HEK293T (cell line): ENCODE measurements around the gene KRT3.

Experiments
- CTCF ChIA-PET: fragments of 350-600 bp; formaldehyde crosslinking; extraction: SDS; loops from one replicate; lab custom pipeline; 2021; ENCODE audit warnings: antibody characterized with exemption, inconsistent platforms; lab: Yijun Ruan, JAX
- POLR2A ChIA-PET: fragments of 350-600 bp; formaldehyde crosslinking; extraction: SDS; loops from one replicate; lab custom pipeline; 2020; ENCODE audit warnings: antibody characterized with exemption, inconsistent platforms; lab: Yijun Ruan, JAX
- DNase-seq: peaks from one replicate; pipeline ENCODE4 v3.0.0; 2012; ENCODE audit warnings: mixed read lengths; ENCODE audit errors: extremely low spot score
- ARNT ChIP-seq: fragments of 450-650 bp; IDR thresholded peaks from 2 replicates; pipeline ENCODE4 v1.6.1; 2017; ENCODE audit warnings: mild to moderate bottlenecking
- BHLHE40 ChIP-seq: fragments of 450-650 bp; IDR thresholded peaks from 2 replicates; pipeline ENCODE4 v1.6.1; 2016; ENCODE audit warnings: mild to moderate bottlenecking, moderate library complexity, borderline replicate concordance
- CTBP1 ChIP-seq: fragments of 450-650 bp; IDR thresholded peaks from 2 replicates; pipeline ENCODE4 v1.6.1; 2016; ENCODE audit warnings: borderline replicate concordance
- ELF4 ChIP-seq: fragments of 450-650 bp; IDR thresholded peaks from 2 replicates; pipeline ENCODE4 v1.6.1; 2017; ENCODE audit warnings: antibody characterized with exemption
- FOXA1 ChIP-seq: fragments of 450-650 bp; IDR thresholded peaks from 2 replicates; pipeline ENCODE4 v1.6.1; 2016; ENCODE audit warnings: mild to moderate bottlenecking
- FOXK2 ChIP-seq: fragments of 450-650 bp; IDR thresholded peaks from 2 replicates; pipeline ENCODE4 v1.6.1; 2016; ENCODE audit warnings: mild to moderate bottlenecking
- FOXM1 ChIP-seq: fragments of 450-650 bp; IDR thresholded peaks from 2 replicates; pipeline ENCODE4 v1.6.1; 2017; ENCODE audit warnings: mild to moderate bottlenecking, borderline replicate concordance
- HDGF ChIP-seq: fragments of 450-650 bp; IDR thresholded peaks from 2 replicates; pipeline ENCODE4 v1.6.1; 2017; ENCODE audit warnings: antibody characterized with exemption, borderline replicate concordance
- L3MBTL2 ChIP-seq: fragments of 450-650 bp; conservative IDR thresholded peaks from 2 replicates; pipeline ENCODE4 v1.6.1; 2016; ENCODE audit warnings: mild to moderate bottlenecking
- LEF1 ChIP-seq: fragments of 450-650 bp; IDR thresholded peaks from 2 replicates; pipeline ENCODE4 v1.6.1; 2017; ENCODE audit warnings: mild to moderate bottlenecking, borderline replicate concordance
- NFRKB ChIP-seq: fragments of 450-650 bp; IDR thresholded peaks from 2 replicates; pipeline ENCODE4 v1.6.1; 2016; ENCODE audit warnings: mild to moderate bottlenecking, moderate library complexity
- PKNOX1 ChIP-seq: fragments of 450-650 bp; IDR thresholded peaks from 2 replicates; pipeline ENCODE4 v1.6.1; 2016
- SP1 ChIP-seq: fragments of 450-650 bp; IDR thresholded peaks from 2 replicates; pipeline ENCODE4 v1.6.1; 2017
- SUZ12 ChIP-seq: fragments of 450-650 bp; IDR thresholded peaks from 2 replicates; pipeline ENCODE4 v1.6.1; 2016; ENCODE audit warnings: mild to moderate bottlenecking
- TARDBP ChIP-seq: fragments of 450-650 bp; IDR thresholded peaks from 2 replicates; pipeline ENCODE4 v1.6.1; 2016
- ZNF384 ChIP-seq: fragments of 450-650 bp; IDR thresholded peaks from 2 replicates; pipeline ENCODE4 v1.6.1; 2016

KRT3 gene

GRCh38 chr12:52795694-52796428, at the start of gene KRT3:
Gene KRT3 (minus strand): TSS chr12:52796117. CDS start chr12:52796042, 75 bp downstream.
- POLR2A ChIA-PET, result no interaction called here
- CTCF ChIA-PET, result interaction anchor here (0.8 to 1.1 kb wide), 2 partner anchors 14 to 70 kb away, joined by 3 read pairs; no protein-coding TSS in a partner anchor
- no peak for DNase-seq
- TF ChIP-seq FOXK2 (no peak), PKNOX1 (no peak), SP1 (no peak), HDGF (no peak), FOXM1 (no peak), NFRKB (no peak), L3MBTL2 (no peak), BHLHE40 (no peak), LEF1 (no peak), ELF4 (no peak), SUZ12 (no peak), FOXA1 (no peak), TARDBP (no peak), ARNT (no peak), CTBP1 (no peak), ZNF384 (no peak)

- POLR2A ChIA-PET, result no interaction called here
- no peak for DNase-seq
- no peak for TF ChIP-seq ZNF384
- no peak for TF ChIP-seq SUZ12
- CTCF ChIA-PET, result no interaction called here
Measured at GRCh38 chr12:52844386-52844785, 48.5 kb upstream of the KRT3 start.

GRCh38 chr12:52839436-52840105, 43.7 kb upstream of the KRT3 start:
- ChIA-PET CTCF (interaction anchor here (0.6 to 1.2 kb wide), 2 partner anchors 40 to 121 kb away, joined by 3 read pairs; no protein-coding TSS in a partner anchor), POLR2A (no interaction called here)
- TF ChIP-seq FOXM1, result no peak
- no peak for TF ChIP-seq ELF4
- no peak for TF ChIP-seq L3MBTL2
- TF ChIP-seq FOXK2, result no peak
- TF ChIP-seq TARDBP, result no peak
- no peak for TF ChIP-seq NFRKB
- TF ChIP-seq SUZ12, result no peak
- no peak for TF ChIP-seq SP1
- TF ChIP-seq CTBP1, result no peak
- no peak for TF ChIP-seq HDGF
- no peak for DNase-seq

GRCh38 chr12:52838609-52839435, 42.9 kb upstream of the KRT3 start:
- no peak for DNase-seq
- POLR2A ChIA-PET, result no interaction called here
- CTCF ChIA-PET, result interaction anchor here (1.2 kb wide), 1 partner anchor 41 kb away, joined by 3 read pairs; no protein-coding TSS in a partner anchor
- TF ChIP-seq SP1, result no peak
- no peak for TF ChIP-seq CTBP1
- no peak for TF ChIP-seq FOXA1
- no peak for TF ChIP-seq FOXM1
- no peak for TF ChIP-seq HDGF
- no peak for TF ChIP-seq L3MBTL2
- no peak for TF ChIP-seq ZNF384

- no peak for DNase-seq
- CTCF ChIA-PET, result no interaction called here
- no peak for TF ChIP-seq FOXA1
- TF ChIP-seq SP1, result no peak
- no peak for TF ChIP-seq FOXM1
- no peak for TF ChIP-seq NFRKB
- TF ChIP-seq ZNF384, result no peak
- no peak for TF ChIP-seq L3MBTL2
- no peak for TF ChIP-seq TARDBP
- no peak for TF ChIP-seq HDGF
- no peak for TF ChIP-seq CTBP1
- no peak for TF ChIP-seq ARNT
- no peak for TF ChIP-seq PKNOX1
- TF ChIP-seq ELF4, result no peak
- no peak for TF ChIP-seq SUZ12
- POLR2A ChIA-PET, result no interaction called here
Measured at GRCh38 chr12:52837781-52838608, 42.1 kb upstream of the KRT3 start.

- DNase-seq, result no peak
- CTCF ChIA-PET, result no interaction called here
Measured at GRCh38 chr12:52837413-52837741, 41.5 kb upstream of the KRT3 start.

More at GRCh38 chr12:52837413-52837741, 41.5 kb upstream of the KRT3 start:
- TF ChIP-seq ARNT (no peak), CTBP1 (no peak), LEF1 (no peak), ZNF384 (no peak), BHLHE40 (no peak), HDGF (no peak), FOXK2 (no peak), FOXM1 (no peak), SP1 (no peak), PKNOX1 (no peak), TARDBP (no peak), ELF4 (no peak), SUZ12 (no peak), NFRKB (no peak), L3MBTL2 (no peak), FOXA1 (no peak)
- POLR2A ChIA-PET, result no interaction called here
